Colonic mucosa (tissue), 4 donors: ENCODE results near the gene RPL18. TPM values are rescaled to one million over a fixed set of nuclear protein-coding genes. Genes with fewer than 3 reads are reported as not detected.

Source experiments
- DNase-seq: peaks from one replicate; pipeline ENCODE4 v3.0.0-alpha.2; 2020
- H3K27ac ChIP-seq: fragments of 200-600 bp; one replicate; pipeline ENCODE4 v1.8.0; 2021
- H3K27me3 ChIP-seq: fragments of 200-600 bp; one replicate; pipeline ENCODE4 v1.8.0; 2021
- H3K36me3 ChIP-seq: fragments of 200-600 bp; one replicate; pipeline ENCODE4 v1.8.0; 2021
- H3K4me1 ChIP-seq: fragments of 200-600 bp; one replicate; pipeline ENCODE4 v1.8.0; 2021; ENCODE audit warnings: mild to moderate bottlenecking
- H3K4me3 ChIP-seq: fragments of 200-600 bp; one replicate; pipeline ENCODE4 v1.8.0; 2021
- H3K9ac ChIP-seq, 2 donors: one replicate each; pipeline ENCODE4 v1.7.0; 2013; ENCODE audit warnings: control low read depth in 2 of 2, low read depth in 2 of 2, low read length in 2 of 2
- H3K9me3 ChIP-seq: fragments of 200-600 bp; one replicate; pipeline ENCODE4 v1.8.0; 2021
- intact Hi-C: fragments of 100-400 bp; cut with DNase I; formaldehyde crosslinking; loops from one replicate; pipeline ENCODE4 v1.14.1; 2022
- total RNA-seq, 2 donors: library from RNA; stranded (reverse); fragmentation: NEBNext Ultra II Directional in 1 of 2; extraction: Animal tissue kit (Norgen Biotek cat#: 25700) in 1 of 2; gene quantifications; one replicate each; pipeline ENCODE4 v1.2.1, GENCODE V29; 2021
- TF ChIP-seq, protein P1 (sequence below): fragments of 200-600 bp; IDR thresholded peaks from one replicate; pipeline ENCODE4 v1.8.0; 2022; ENCODE audit warnings: antibody characterized with exemption, mild to moderate bottlenecking
- donor health status: healthy.
- donor health status: DM: no; HTN: no; CAD: no.
- donor health status: DM: no; HTN: no; CAD: no.

The RPL18 gene
- total RNA-seq, 2 donors from 2014 or later: 1,499 to 1,736 TPM

- Histone ChIP-seq H3K9ac (no peak overlapping the region), H3K9me3 (no peaks in the 10 kb centered on the region), H3K4me1 (no peaks in the 10 kb centered on the region), H3K27ac (no peak overlapping the region), H3K36me3 (no peaks in the 10 kb centered on the region), H3K4me3 (no peak overlapping the region), H3K27me3 (no peaks in the 10 kb centered on the region)
- no peak for DNase-seq
- TF ChIP-seq, protein P1, sequence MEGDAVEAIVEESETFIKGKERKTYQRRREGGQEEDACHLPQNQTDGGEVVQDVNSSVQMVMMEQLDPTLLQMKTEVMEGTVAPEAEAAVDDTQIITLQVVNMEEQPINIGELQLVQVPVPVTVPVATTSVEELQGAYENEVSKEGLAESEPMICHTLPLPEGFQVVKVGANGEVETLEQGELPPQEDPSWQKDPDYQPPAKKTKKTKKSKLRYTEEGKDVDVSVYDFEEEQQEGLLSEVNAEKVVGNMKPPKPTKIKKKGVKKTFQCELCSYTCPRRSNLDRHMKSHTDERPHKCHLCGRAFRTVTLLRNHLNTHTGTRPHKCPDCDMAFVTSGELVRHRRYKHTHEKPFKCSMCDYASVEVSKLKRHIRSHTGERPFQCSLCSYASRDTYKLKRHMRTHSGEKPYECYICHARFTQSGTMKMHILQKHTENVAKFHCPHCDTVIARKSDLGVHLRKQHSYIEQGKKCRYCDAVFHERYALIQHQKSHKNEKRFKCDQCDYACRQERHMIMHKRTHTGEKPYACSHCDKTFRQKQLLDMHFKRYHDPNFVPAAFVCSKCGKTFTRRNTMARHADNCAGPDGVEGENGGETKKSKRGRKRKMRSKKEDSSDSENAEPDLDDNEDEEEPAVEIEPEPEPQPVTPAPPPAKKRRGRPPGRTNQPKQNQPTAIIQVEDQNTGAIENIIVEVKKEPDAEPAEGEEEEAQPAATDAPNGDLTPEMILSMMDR: no peak
- intact Hi-C loops: no loop called here
Observed at GRCh38 chr19:48595171-48595570, 23.8 kb downstream of the RPL18 start.

DNA sequence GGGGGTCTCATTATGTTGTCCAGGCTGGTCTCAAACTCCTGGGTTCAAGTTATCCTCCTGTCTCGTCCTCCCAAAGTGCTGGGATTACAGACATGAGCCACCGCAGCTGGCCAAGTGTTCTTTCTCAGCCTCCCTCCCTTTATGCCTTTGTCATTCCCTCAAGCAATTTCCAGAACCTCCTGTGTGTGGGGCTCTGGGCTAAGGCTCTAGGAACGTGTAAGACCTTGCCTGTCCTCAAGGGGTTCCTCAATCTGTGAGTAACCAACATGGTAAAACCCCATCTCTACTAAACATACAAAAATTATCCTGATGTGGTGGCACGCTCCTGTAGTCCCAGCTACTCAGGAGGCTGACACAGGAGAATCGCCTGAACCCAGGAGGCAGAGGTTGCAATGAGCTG lies 28.0 kb downstream of the RPL18 start:
- no peak overlapping the region for H3K9ac ChIP-seq
- H3K27ac ChIP-seq: no peak overlapping the region
- no peaks in the 10 kb centered on the region for H3K36me3 ChIP-seq
- no peaks in the 10 kb centered on the region for H3K9me3 ChIP-seq
- H3K27me3 ChIP-seq: no peaks in the 10 kb centered on the region
- H3K4me1 ChIP-seq: no peaks in the 10 kb centered on the region
- intact Hi-C loops: no loop called here
- TF ChIP-seq, protein P1: no peak
- no peak overlapping the region for H3K4me3 ChIP-seq
- DNase-seq: no peak

DNA sequence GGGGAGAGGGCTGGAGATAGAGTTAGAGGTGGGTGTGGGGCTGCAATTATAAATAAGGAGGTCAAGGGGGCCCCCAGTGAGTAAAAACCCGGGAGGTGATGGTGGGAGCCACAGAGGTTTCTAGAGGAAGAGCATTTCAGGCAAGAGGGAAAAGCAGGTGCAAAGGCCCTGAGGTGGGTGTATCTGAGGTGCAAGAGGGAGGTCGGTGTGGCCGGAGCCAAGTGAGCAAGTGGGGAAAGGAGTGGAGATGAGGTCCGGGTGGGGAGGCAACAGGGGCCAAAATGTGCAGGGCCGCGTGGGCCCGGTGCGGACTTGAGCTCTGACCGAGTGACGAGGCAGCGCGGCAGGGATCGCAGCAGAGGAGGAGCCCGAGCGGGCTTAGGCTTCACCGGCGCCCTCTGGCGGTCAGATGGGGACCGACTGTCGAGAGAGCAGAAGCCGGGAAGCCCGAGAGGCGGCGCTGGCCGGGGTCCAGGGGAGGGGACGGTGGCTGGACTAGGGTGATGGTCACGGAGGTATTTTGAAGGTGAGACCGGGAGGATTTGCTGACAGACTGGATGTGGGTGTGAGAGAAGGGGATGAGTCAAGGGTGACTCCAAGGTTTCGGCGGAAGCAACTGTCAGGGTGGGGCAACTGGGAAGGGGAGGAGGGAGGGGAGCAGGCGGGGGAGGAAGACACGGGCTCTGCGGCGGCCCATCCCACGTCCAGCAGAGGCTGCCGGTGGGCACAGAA lies 30.1 kb downstream of the RPL18 start:
- no peak overlapping the region for H3K27ac ChIP-seq

GRCh38 chr19:48587387-48587786 lies 31.6 kb downstream of the RPL18 start:
- H3K27me3 ChIP-seq: no peaks in the 10 kb centered on the region
- no peak overlapping the region for H3K4me3 ChIP-seq
- H3K27ac ChIP-seq: no peak overlapping the region
- intact Hi-C loops: loop anchor here (5.0 to 10.0 kb wide), 3 partner anchors 100 to 273 kb away; partner anchors contain the start of genes GRIN2D and KDELR1
- no peak overlapping the region for H3K9ac ChIP-seq
- no peaks in the 10 kb centered on the region for H3K9me3 ChIP-seq
- TF ChIP-seq, protein P1: no peak
- H3K4me1 ChIP-seq: no peaks in the 10 kb centered on the region
- H3K36me3 ChIP-seq: no peaks in the 10 kb centered on the region
- DNase-seq: no peak

More for the DNA sequence above, 30.1 kb downstream of the RPL18 start:
- no peaks in the 10 kb centered on the region for H3K27me3 ChIP-seq
- H3K4me3 ChIP-seq: peak overlapping the region; percentile 23
- H3K9me3 ChIP-seq: no peaks in the 10 kb centered on the region
- no peaks in the 10 kb centered on the region for H3K4me1 ChIP-seq
- TF ChIP-seq, protein P1: peak; percentile 89
- no peaks in the 10 kb centered on the region for H3K36me3 ChIP-seq
- peak; percentile 97 for DNase-seq
- H3K9ac ChIP-seq: peak overlapping the region; percentile 51 to 58
- intact Hi-C loops: loop anchor here (5.0 to 10.0 kb wide), 3 partner anchors 102 to 274 kb away; partner anchors contain the start of genes GRIN2D and KDELR1

GRCh38 chr19:48582168-48582567 lies 36.8 kb downstream of the RPL18 start:
- no peak overlapping the region for H3K4me3 ChIP-seq
- H3K27ac ChIP-seq: no peak overlapping the region
- H3K9ac ChIP-seq: no peak overlapping the region
- no peaks in the 10 kb centered on the region for H3K4me1 ChIP-seq
- no peaks in the 10 kb centered on the region for H3K9me3 ChIP-seq
- intact Hi-C loops: loop anchor here (10.0 kb wide), 2 partner anchors 187 to 267 kb away; partner anchors contain the start of genes GRIN2D and KDELR1
- H3K36me3 ChIP-seq: no peaks in the 10 kb centered on the region
- TF ChIP-seq, protein P1: no peak
- H3K27me3 ChIP-seq: no peaks in the 10 kb centered on the region
- DNase-seq: no peak
